DOHH2 (cell line): ENCODE data around the gene PASK.

Experiments
- H3F3A ChIP-seq: fragments of 200-600 bp; sonication (generic), shearing (Covaris generic); 2 replicates; pipeline ENCODE4 v1.6.0; 2016; ENCODE audit warnings: antibody characterized with exemption, mild to moderate bottlenecking; ENCODE audit not compliant: control insufficient read depth, insufficient read depth
- H3K27ac ChIP-seq: fragments of 200-600 bp; sonication (generic); 2 replicates; pipeline ENCODE4 v1.5.1; 2014; ENCODE audit warnings: low read depth, mild to moderate bottlenecking, low read length, moderate library complexity
- H3K27me3 ChIP-seq: fragments of 200-600 bp; sonication (generic); 2 replicates; pipeline ENCODE4 v1.6.1; 2014; ENCODE audit warnings: mild to moderate bottlenecking, low read length, mixed read lengths; ENCODE audit not compliant: control insufficient read depth
- H3K36me3 ChIP-seq: fragments of 200-600 bp; sonication (generic); 2 replicates; pipeline ENCODE4 v1.6.1; 2014; ENCODE audit warnings: mild to moderate bottlenecking, low read length, moderate library complexity, mixed read lengths; ENCODE audit not compliant: control insufficient read depth
- H3K4me1 ChIP-seq: fragments of 200-600 bp; sonication (generic); 2 replicates; pipeline ENCODE4 v1.6.1; 2014; ENCODE audit warnings: mild to moderate bottlenecking, low read length, mixed read lengths; ENCODE audit not compliant: control insufficient read depth
- H3K4me2 ChIP-seq: fragments of 200-600 bp; sonication (generic); 2 replicates; pipeline ENCODE4 v1.6.0; 2014; ENCODE audit warnings: mild to moderate bottlenecking, low read length, moderate library complexity
- H3K4me3 ChIP-seq: fragments of 200-600 bp; sonication (generic); 2 replicates; pipeline ENCODE4 v1.5.1; 2014; ENCODE audit warnings: mild to moderate bottlenecking, low read length, mixed read lengths
- H3K79me2 ChIP-seq: fragments of 200-600 bp; sonication (generic); 2 replicates; pipeline ENCODE4 v1.6.1; 2014; ENCODE audit warnings: mild to moderate bottlenecking, low read length, mixed read lengths; ENCODE audit not compliant: control insufficient read depth
- H3K9me2 ChIP-seq: fragments of 200-600 bp; sonication (generic); replicated peaks from 2 replicates; pipeline ENCODE4 v1.6.1; 2014; ENCODE audit warnings: mild to moderate bottlenecking, low read length, mixed read lengths; ENCODE audit not compliant: control insufficient read depth
- H3K9me3 ChIP-seq: fragments of 200-600 bp; sonication (generic); 2 replicates; pipeline ENCODE4 v1.6.1; 2014; ENCODE audit warnings: antibody characterized with exemption, low read length, mixed read lengths; ENCODE audit not compliant: control insufficient read depth, insufficient read depth
- H4K20me1 ChIP-seq: fragments of 200-600 bp; sonication (generic); 2 replicates; pipeline ENCODE4 v1.6.0; 2014; ENCODE audit warnings: low read depth, mild to moderate bottlenecking, antibody characterized with exemption, low read length, moderate library complexity; ENCODE audit not compliant: control insufficient read depth, insufficient read depth
- CTCF ChIP-seq: fragments of 200-600 bp; sonication (generic); IDR thresholded peaks from one replicate; pipeline ENCODE4 v1.5.1; 2014; ENCODE audit warnings: antibody characterized with exemption, mild to moderate bottlenecking, low read depth, low read length; ENCODE audit not compliant: poor library complexity, severe bottlenecking
- EZH2phosphoT487 ChIP-seq: fragments of 200-600 bp; sonication (generic); IDR thresholded peaks from 2 replicates; pipeline ENCODE4 v1.6.1; 2017; ENCODE audit warnings: borderline replicate concordance, mild to moderate bottlenecking, antibody characterized with exemption, low read length, moderate library complexity, mixed read lengths

PASK gene

GRCh38 chr2:241132538-241133435 is 16.5 kb downstream of the PASK start:
- Histone ChIP-seq H3K4me1 (no peaks in the 10 kb centered on the region), H3K4me3 (no peak overlapping the region), H3K27ac (no peak overlapping the region), H4K20me1 (no peaks in the 10 kb centered on the region), H3K36me3 (peaks cover 35% of the 10 kb centered on the region), H3K9me2 (no peaks in the 10 kb centered on the region), H3K79me2 (no peaks in the 10 kb centered on the region), H3K4me2 (no peak overlapping the region), H3K27me3 (no peaks in the 10 kb centered on the region), H3F3A (no peaks in the 10 kb centered on the region), H3K9me3 (no peaks in the 10 kb centered on the region)
- no peak for TF ChIP-seq CTCF
- no peak for TF ChIP-seq EZH2phosphoT487

GRCh38 chr2:241131531-241131930 is 17.7 kb downstream of the PASK start:
- Histone ChIP-seq H4K20me1 (no peaks in the 10 kb centered on the region), H3K36me3 (peaks cover 38% of the 10 kb centered on the region), H3K4me1 (no peaks in the 10 kb centered on the region), H3F3A (no peaks in the 10 kb centered on the region), H3K27me3 (no peaks in the 10 kb centered on the region), H3K27ac (no peak overlapping the region), H3K79me2 (no peaks in the 10 kb centered on the region), H3K9me2 (no peaks in the 10 kb centered on the region), H3K4me3 (no peak overlapping the region), H3K4me2 (no peak overlapping the region), H3K9me3 (no peaks in the 10 kb centered on the region)
- TF ChIP-seq CTCF = no peak
- no peak for TF ChIP-seq EZH2phosphoT487

- Histone ChIP-seq H3K27me3 (no peaks in the 10 kb centered on the region), H3F3A (no peaks in the 10 kb centered on the region), H3K27ac (no peak overlapping the region), H3K4me1 (no peaks in the 10 kb centered on the region), H3K36me3 (peaks cover 39% of the 10 kb centered on the region), H3K4me2 (no peak overlapping the region), H3K9me3 (no peaks in the 10 kb centered on the region), H3K4me3 (no peak overlapping the region), H3K9me2 (no peaks in the 10 kb centered on the region), H4K20me1 (no peaks in the 10 kb centered on the region), H3K79me2 (no peaks in the 10 kb centered on the region)
- TF ChIP-seq EZH2phosphoT487 = no peak
- no peak for TF ChIP-seq CTCF
Measured at GRCh38 chr2:241130316-241130715, 19.0 kb downstream of the PASK start.
